Measurements from ENCODE around the gene ADPRHL1.
"Not testable (repeated sequence)": the region's sequence is repeated elsewhere in the genome, so short reads cannot be mapped to it uniquely, and the experiment has no call there.

The ADPRHL1 gene

DNA sequence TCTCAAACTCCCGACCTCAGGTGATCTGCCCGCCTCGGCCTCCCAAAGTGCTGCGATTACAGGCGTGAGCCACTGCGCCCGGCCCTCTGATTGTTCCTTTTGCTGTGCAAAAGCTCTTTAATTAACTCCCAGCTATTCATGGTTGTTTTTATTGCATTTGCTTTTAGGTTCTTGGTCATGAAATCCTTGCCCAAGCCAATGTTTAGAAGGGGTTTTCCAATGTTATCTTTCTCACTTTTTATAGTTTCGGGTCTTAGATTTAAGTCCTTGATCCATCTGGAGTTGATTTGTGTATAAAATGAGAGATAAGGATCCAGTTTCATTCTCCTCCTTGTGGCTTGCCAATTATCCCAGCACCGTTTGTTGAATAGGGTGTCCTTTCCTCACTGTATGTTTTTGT lies 70.2 kb downstream of the ADPRHL1 start:
- H3K9ac ChIP-seq (ENCODE audit: insufficient read length), result no peak overlapping the region
- H3K4me3 ChIP-seq, result no peak overlapping the region
- H3K36me3 ChIP-seq (ENCODE audit: insufficient read depth, low read length), result no peaks in the 10 kb centered on the region
- TF ChIP-seq FOXP2 (optimal IDR thresholded peaks at IDR 0.05; ENCODE audit: control extremely low read depth, extremely low read length, insufficient read depth) (no peak), EZH2 (IDR thresholded peaks at IDR 0.05) (no peak), POLR2AphosphoS5 (IDR thresholded peaks at IDR 0.05; ENCODE audit: borderline replicate concordance, low read depth, low read length) (no peak)
- no peak for DNase-seq (ENCODE audit: low read depth, low spot score)
- no peak overlapping the region for H3K27ac ChIP-seq
- H3K9me3 ChIP-seq (ENCODE audit: low read depth, low read length), result no peaks in the 10 kb centered on the region

DNA sequence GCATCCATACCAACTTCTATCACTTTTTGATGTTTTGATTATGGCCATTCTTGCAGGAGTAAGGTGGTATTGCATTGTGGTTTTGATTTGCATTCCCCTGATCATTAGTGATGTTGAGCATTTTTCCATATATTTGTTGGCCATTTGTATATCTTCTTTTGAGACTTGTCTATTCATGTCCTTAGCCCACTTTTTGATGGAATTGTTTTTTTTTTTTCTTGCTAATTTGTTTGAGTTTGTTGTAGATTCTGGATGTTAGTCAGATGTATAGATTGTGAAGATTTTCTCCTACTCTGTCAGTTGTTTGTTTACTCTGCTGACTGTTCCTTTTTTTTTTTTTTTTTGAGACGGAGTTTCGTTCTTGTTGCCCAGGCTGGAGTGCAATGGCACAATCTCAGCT lies 70.7 kb downstream of the ADPRHL1 start:
- not testable (repeated sequence) for H3K27ac ChIP-seq

DNA sequence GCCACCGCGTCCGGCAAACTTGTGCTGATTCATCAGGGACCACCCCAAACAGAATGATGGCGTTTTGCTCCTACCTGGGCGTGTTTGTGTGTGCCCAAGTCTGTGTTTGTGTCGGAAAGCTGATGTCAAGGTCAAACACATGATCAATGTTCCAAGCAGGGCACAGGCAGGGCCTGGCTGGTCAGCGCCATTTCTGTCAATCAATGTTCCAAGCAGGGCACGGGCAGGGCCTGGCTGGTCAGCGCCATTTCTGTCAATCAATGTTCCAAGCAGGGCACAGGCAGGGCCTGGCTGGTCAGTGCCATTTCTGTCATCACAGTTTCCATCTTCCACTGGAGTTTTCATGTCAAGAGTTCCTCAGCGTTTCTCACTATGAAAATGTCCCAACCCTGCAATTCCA lies 74.5 kb downstream of the ADPRHL1 start:
- Histone ChIP-seq H3K9ac (ENCODE audit: insufficient read length) (no peak overlapping the region), H3K27ac (no peak overlapping the region), H3K36me3 (ENCODE audit: insufficient read depth, low read length) (no peaks in the 10 kb centered on the region), H3K4me3 (no peak overlapping the region), H3K9me3 (ENCODE audit: low read depth, low read length) (no peaks in the 10 kb centered on the region)
- TF ChIP-seq POLR2AphosphoS5 (IDR thresholded peaks at IDR 0.05; ENCODE audit: borderline replicate concordance, low read depth, low read length), result no peak
- no peak for TF ChIP-seq EZH2 (IDR thresholded peaks at IDR 0.05)
- no peak for TF ChIP-seq FOXP2 (optimal IDR thresholded peaks at IDR 0.05; ENCODE audit: control extremely low read depth, extremely low read length, insufficient read depth)
- DNase-seq (ENCODE audit: low read depth, low spot score), result no peak

More for the DNA sequence above, 70.7 kb downstream of the ADPRHL1 start:
- H3K9me3 ChIP-seq (ENCODE audit: low read depth, low read length); H3K9ac ChIP-seq (ENCODE audit: insufficient read length); DNase-seq (ENCODE audit: low read depth, low spot score); H3K36me3 ChIP-seq (ENCODE audit: insufficient read depth, low read length); H3K4me3 ChIP-seq: not testable (repeated sequence)

DNA sequence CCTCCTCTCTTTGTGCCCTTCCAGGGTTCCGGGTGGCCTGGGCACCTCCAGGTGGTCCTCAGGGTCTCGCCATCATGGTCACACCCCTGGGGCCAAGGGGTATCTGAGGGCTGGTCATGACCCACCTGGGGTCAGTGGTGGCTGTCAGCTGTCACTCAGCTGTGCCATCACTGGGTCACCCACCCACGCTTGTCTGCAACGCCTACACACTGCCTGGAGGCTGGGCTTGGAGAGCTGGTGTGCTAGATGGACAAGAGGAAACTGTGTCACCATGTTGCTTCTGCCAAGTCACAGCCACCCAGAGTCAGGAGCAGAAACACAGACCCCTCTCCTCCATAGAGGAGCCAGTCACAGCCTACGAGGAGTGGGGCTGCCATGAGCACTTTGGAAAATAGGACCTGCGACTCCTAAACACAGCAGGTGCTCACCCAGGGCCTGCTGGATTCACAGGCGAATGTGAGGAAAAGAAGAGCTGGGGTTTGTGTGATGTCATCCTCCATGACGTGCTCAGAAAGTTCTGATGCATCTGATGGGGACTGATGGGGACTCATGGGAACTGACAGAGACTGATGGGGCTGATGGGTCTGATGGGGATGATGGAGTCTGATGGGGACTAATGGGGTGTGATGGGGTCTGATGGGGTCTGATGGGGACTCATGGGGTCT lies 78.6 kb downstream of the ADPRHL1 start:
- Histone ChIP-seq H3K9ac (ENCODE audit: insufficient read length) (no peak overlapping the region), H3K27ac (no peak overlapping the region), H3K36me3 (ENCODE audit: insufficient read depth, low read length) (no peaks in the 10 kb centered on the region), H3K9me3 (ENCODE audit: low read depth, low read length) (no peaks in the 10 kb centered on the region), H3K4me3 (no peak overlapping the region)
- DNase-seq (ENCODE audit: low read depth, low spot score), result no peak
- TF ChIP-seq EZH2 (IDR thresholded peaks at IDR 0.05) (no peak), POLR2AphosphoS5 (IDR thresholded peaks at IDR 0.05; ENCODE audit: borderline replicate concordance, low read depth, low read length) (no peak), FOXP2 (optimal IDR thresholded peaks at IDR 0.05; ENCODE audit: control extremely low read depth, extremely low read length, insufficient read depth) (no peak)

DNA sequence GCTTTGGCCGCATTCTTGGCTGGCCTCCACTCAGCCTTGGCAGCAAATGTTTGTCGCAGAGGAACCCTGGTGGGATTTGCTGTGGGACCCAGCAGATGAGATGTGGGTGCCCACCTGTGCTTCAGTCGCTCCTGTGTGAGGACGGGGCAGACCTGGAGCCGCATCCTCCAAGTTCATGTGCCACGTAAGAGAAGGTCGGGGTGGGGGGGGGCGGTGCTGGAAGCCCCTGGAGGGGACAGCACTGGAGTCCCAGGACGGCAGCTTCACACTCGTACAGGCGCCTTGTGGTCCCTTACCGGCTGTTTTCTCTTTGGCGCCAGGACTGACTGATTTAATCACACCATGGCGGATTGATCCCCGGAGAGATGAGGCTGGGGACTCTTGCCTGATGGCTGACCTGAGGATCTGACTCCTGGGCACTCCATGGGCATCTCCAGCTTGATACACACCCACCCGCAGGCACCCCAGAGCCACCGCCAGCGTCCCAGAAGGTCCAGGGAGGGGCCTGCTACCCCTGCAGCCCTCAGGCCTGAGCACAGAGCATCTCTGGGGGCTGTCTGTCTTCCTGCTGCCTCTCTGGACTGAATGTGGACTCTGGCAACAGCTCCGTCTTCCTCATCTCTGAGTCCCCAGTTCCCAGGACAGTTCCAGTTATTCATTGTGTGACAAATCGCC lies 79.3 kb downstream of the ADPRHL1 start:
- TF ChIP-seq FOXP2 (optimal IDR thresholded peaks at IDR 0.05; ENCODE audit: control extremely low read depth, extremely low read length, insufficient read depth) (no peak), EZH2 (IDR thresholded peaks at IDR 0.05) (no peak), POLR2AphosphoS5 (IDR thresholded peaks at IDR 0.05; ENCODE audit: borderline replicate concordance, low read depth, low read length) (no peak)
- no peak for DNase-seq (ENCODE audit: low read depth, low spot score)
- no peak overlapping the region for H3K9ac ChIP-seq (ENCODE audit: insufficient read length)
- no peaks in the 10 kb centered on the region for H3K9me3 ChIP-seq (ENCODE audit: low read depth, low read length)
- no peak overlapping the region for H3K27ac ChIP-seq
- no peak overlapping the region for H3K4me3 ChIP-seq
- no peaks in the 10 kb centered on the region for H3K36me3 ChIP-seq (ENCODE audit: insufficient read depth, low read length)

DNA sequence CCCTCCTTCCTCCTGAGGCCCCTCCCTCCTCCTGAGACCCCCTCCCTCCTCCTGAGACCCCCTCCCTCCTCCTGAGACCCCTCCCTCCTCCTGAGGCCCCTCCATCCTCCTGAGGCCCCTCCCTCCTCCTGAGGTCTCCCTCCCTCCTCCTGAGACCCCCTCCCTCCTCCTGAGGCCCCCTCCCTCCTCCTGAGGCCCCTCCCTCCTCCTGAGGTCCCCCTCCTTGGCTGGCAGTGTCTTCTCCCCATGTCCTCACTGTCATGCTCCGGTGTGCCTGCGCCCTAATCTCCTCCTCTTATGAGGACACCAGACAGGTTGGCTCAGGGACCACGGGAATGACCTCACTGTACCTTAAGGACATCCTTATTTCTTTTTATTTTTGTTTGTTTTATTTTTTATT lies 81.6 kb downstream of the ADPRHL1 start:
- H3K9me3 ChIP-seq (ENCODE audit: low read depth, low read length); DNase-seq (ENCODE audit: low read depth, low spot score); H3K9ac ChIP-seq (ENCODE audit: insufficient read length): not testable (repeated sequence)

DNA sequence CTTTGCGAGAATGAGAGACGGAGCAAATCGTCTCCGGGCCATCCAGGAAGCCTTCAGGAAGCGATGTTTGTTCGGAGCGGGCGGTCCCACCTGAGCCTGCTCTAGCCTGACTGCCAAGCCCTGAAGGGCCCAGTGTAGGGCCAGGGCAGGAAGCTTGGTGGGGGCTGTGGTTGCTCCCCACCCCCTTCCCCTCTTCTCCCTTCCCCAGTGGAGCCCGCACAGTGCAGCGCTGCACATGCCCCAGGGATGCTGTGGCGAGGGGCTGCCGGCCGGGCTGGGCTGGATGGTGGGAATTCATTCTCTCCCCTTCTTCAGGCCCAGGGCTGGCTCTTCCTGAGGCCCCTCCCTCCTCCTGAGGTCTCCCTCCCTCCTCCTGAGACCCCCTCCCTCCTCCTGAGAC lies 82.2 kb downstream of the ADPRHL1 start:
- no peaks in the 10 kb centered on the region for H3K36me3 ChIP-seq (ENCODE audit: insufficient read depth, low read length)
- H3K9me3 ChIP-seq (ENCODE audit: low read depth, low read length), result no peaks in the 10 kb centered on the region
- H3K9ac ChIP-seq (ENCODE audit: insufficient read length), result no peak overlapping the region
- no peak for TF ChIP-seq FOXP2 (optimal IDR thresholded peaks at IDR 0.05; ENCODE audit: control extremely low read depth, extremely low read length, insufficient read depth)
- TF ChIP-seq POLR2AphosphoS5 (IDR thresholded peaks at IDR 0.05; ENCODE audit: borderline replicate concordance, low read depth, low read length), result no peak
- TF ChIP-seq EZH2 (IDR thresholded peaks at IDR 0.05), result no peak
- H3K27ac ChIP-seq, result no peak overlapping the region
- DNase-seq (ENCODE audit: low read depth, low spot score), result no peak
- H3K4me3 ChIP-seq, result no peak overlapping the region

More for the DNA sequence above, 81.6 kb downstream of the ADPRHL1 start:
- not testable (repeated sequence) for H3K4me3 ChIP-seq; H3K36me3 ChIP-seq (ENCODE audit: insufficient read depth, low read length); H3K27ac ChIP-seq

DNA sequence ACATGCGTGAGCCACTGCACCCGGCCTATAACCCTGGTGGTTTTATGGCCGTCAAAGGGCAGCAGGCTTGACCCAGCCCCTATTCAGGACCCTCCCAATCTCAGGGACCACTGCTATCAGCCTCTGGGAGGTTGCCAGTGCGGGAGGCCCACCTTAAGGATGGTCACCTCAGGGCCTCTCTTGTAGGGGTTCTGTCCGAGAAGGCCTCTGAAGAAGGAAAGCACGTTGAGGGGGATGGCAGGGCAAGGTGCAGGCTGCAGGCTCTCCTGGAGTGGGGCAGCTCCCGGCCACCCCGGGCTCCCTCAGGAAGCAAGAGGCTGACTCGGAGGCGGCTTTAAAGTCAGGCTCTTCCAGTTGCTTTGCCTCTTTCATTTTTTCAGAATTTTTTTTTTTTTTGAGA lies 83.4 kb downstream of the ADPRHL1 start:
- Histone ChIP-seq H3K4me3 (no peak overlapping the region), H3K9me3 (ENCODE audit: low read depth, low read length) (no peaks in the 10 kb centered on the region), H3K27ac (no peak overlapping the region), H3K36me3 (ENCODE audit: insufficient read depth, low read length) (no peaks in the 10 kb centered on the region), H3K9ac (ENCODE audit: insufficient read length) (no peak overlapping the region)
- no peak for DNase-seq (ENCODE audit: low read depth, low spot score)
- TF ChIP-seq POLR2AphosphoS5 (IDR thresholded peaks at IDR 0.05; ENCODE audit: borderline replicate concordance, low read depth, low read length) (no peak), EZH2 (IDR thresholded peaks at IDR 0.05) (no peak)

DNA sequence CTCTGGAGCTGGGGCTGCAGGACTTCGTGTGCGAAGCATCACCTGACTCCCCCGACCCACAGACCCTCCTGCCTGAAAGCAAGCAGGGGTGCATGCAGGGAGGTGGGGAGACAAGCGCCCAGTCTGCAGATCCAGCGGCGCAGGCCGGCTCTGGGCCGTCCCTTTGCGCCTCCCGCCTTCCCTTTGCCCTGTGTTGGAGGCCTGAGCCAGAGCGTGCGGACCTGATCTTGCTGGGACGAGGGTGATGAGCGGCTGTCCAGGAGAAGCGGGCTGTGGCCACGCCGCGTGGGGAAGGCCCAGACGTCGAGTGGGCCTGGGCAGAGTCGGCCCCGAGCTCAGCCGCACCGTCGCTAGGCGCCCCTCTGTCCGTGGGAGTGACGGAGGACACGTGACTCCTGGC lies 84.1 kb downstream of the ADPRHL1 start:
- H3K4me3 ChIP-seq, result no peak overlapping the region
- H3K36me3 ChIP-seq (ENCODE audit: insufficient read depth, low read length), result no peaks in the 10 kb centered on the region
- no peak overlapping the region for H3K9ac ChIP-seq (ENCODE audit: insufficient read length)
- H3K9me3 ChIP-seq (ENCODE audit: low read depth, low read length), result no peaks in the 10 kb centered on the region
- no peak for TF ChIP-seq POLR2AphosphoS5 (IDR thresholded peaks at IDR 0.05; ENCODE audit: borderline replicate concordance, low read depth, low read length)
- no peak for TF ChIP-seq FOXP2 (optimal IDR thresholded peaks at IDR 0.05; ENCODE audit: control extremely low read depth, extremely low read length, insufficient read depth)
- TF ChIP-seq EZH2 (IDR thresholded peaks at IDR 0.05), result no peak
- no peak overlapping the region for H3K27ac ChIP-seq
- no peak for DNase-seq (ENCODE audit: low read depth, low spot score)

DNA sequence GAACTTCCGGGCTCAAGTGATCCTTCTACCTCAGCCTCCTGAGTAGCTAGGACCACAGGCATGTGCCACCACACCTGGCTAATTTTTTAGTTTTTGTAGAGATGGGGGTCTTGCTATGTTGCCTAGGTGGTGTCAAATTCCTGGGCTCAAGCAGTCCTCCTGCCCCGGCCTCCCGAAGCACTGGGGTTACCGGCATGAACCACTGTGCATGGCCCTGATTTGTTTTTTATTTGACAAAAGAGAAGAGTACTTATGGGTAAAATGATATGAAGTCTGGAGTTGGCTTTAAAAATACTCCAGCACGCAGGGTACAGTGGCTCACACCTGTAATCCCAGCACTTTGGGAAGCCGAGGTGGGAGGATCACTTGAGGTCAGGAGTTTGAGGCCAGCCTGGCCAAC lies 84.9 kb downstream of the ADPRHL1 start:
- DNase-seq (ENCODE audit: low read depth, low spot score); H3K9me3 ChIP-seq (ENCODE audit: low read depth, low read length); H3K36me3 ChIP-seq (ENCODE audit: insufficient read depth, low read length); H3K4me3 ChIP-seq; H3K9ac ChIP-seq (ENCODE audit: insufficient read length); H3K27ac ChIP-seq: not testable (repeated sequence)

Measured in SK-N-MC (cell line).